ENCODE results near the gene AP3B2. TPM values are rescaled to one million over a fixed set of nuclear protein-coding genes. Genes with fewer than 3 reads are reported as not detected.

The AP3B2 gene
- polyA plus RNA-seq, 1 donor (not counting 4 experiments of a cell fraction or from before 2014, with no cell fraction given): 0.25 TPM

- TF ChIP-seq EZH2 (IDR thresholded peaks at IDR 0.05; ENCODE audit: low read length) (no peak), CTCF (optimal IDR thresholded peaks at IDR 0.05 in 1 of 3, IDR thresholded peaks at IDR 0.05 in 1 of 3, conservative IDR thresholded peaks at IDR 0.05 in 1 of 3; ENCODE audit: extremely low read depth in 1 of 3, insufficient read depth in 2 of 3, low read length in 3 of 3) (no peak)
- no peak for FAIRE-seq
- no peaks in the 10 kb centered on the region for H3K9me3 ChIP-seq (ENCODE audit: control insufficient read depth, low read depth, low read length)
- no peak for DNase-seq (ENCODE audit: low read depth, low spot score)
- H3K9me1 ChIP-seq (ENCODE audit: control insufficient read depth, extremely low read depth, insufficient read depth, low read length): no peaks in the 10 kb centered on the region
- H3K27ac ChIP-seq (ENCODE audit: control insufficient read depth, insufficient read depth, low read length): peak overlapping the region; percentile 68
- dilution Hi-C loops (cut with MboI; ENCODE audit: extremely low pct_ligation_motif_present, low sequenced_read_pairs): no loop called here
- no peaks in the 10 kb centered on the region for H4K20me1 ChIP-seq (ENCODE audit: control insufficient read depth, extremely low read depth, insufficient read depth, low read length)
- H3K79me2 ChIP-seq (ENCODE audit: control insufficient read depth, insufficient read depth, low read length): no peaks in the 10 kb centered on the region
- H3K4me3 ChIP-seq (ENCODE audit: control insufficient read depth in 2 of 3, extremely low read depth in 1 of 3, insufficient read depth in 2 of 3, low read depth in 1 of 3, low read length in 3 of 3): no peak overlapping the region
- H3K4me1 ChIP-seq (ENCODE audit: control insufficient read depth, extremely low read depth, insufficient read depth, low read length): peaks cover 37% of the 10 kb centered on the region
- peak overlapping the region; percentile 8 for H3K4me2 ChIP-seq (ENCODE audit: control insufficient read depth, extremely low read depth, insufficient read depth, low read depth, low read length)
- no peak overlapping the region for H3K9ac ChIP-seq (ENCODE audit: control insufficient read depth, extremely low read depth, insufficient read depth, low read length)
- H3K36me3 ChIP-seq (ENCODE audit: control insufficient read depth in 2 of 2, extremely low read depth in 1 of 2, insufficient read depth in 2 of 2, low read length in 2 of 2): no peaks in the 10 kb centered on the region
- no peak overlapping the region for H2AFZ ChIP-seq (ENCODE audit: control insufficient read depth, low read length)
- H3K27me3 ChIP-seq (ENCODE audit: control insufficient read depth, extremely low read depth, insufficient read depth, low read length): no peaks in the 10 kb centered on the region
These were observed 28.3 kb upstream of the AP3B2 start for GRCh38 chr15:82737975-82738374.

GRCh38 chr15:82731527-82731926 lies 21.9 kb upstream of the AP3B2 start:
- dilution Hi-C loops (cut with MboI; ENCODE audit: extremely low pct_ligation_motif_present, low sequenced_read_pairs): no loop called here
- Histone ChIP-seq H3K36me3 (ENCODE audit: control insufficient read depth in 2 of 2, extremely low read depth in 1 of 2, insufficient read depth in 2 of 2, low read length in 2 of 2) (peaks cover 0 to 2% of the 10 kb centered on the region in 2 experiments), H3K27me3 (ENCODE audit: control insufficient read depth, extremely low read depth, insufficient read depth, low read length) (no peaks in the 10 kb centered on the region), H3K9ac (ENCODE audit: control insufficient read depth, extremely low read depth, insufficient read depth, low read length) (no peak overlapping the region), H3K27ac (ENCODE audit: control insufficient read depth, insufficient read depth, low read length) (no peak overlapping the region), H3K9me1 (ENCODE audit: control insufficient read depth, extremely low read depth, insufficient read depth, low read length) (no peaks in the 10 kb centered on the region), H4K20me1 (ENCODE audit: control insufficient read depth, extremely low read depth, insufficient read depth, low read length) (no peaks in the 10 kb centered on the region), H3K4me2 (ENCODE audit: control insufficient read depth, extremely low read depth, insufficient read depth, low read depth, low read length) (no peak overlapping the region), H3K79me2 (ENCODE audit: control insufficient read depth, insufficient read depth, low read length) (no peaks in the 10 kb centered on the region), H3K4me1 (ENCODE audit: control insufficient read depth, extremely low read depth, insufficient read depth, low read length) (no peaks in the 10 kb centered on the region), H3K4me3 (ENCODE audit: control insufficient read depth in 2 of 3, extremely low read depth in 1 of 3, insufficient read depth in 2 of 3, low read depth in 1 of 3, low read length in 3 of 3) (no peak overlapping the region), H3K9me3 (ENCODE audit: control insufficient read depth, low read depth, low read length) (no peaks in the 10 kb centered on the region), H2AFZ (ENCODE audit: control insufficient read depth, low read length) (no peak overlapping the region)
- FAIRE-seq: no peak
- no peak for DNase-seq (ENCODE audit: low read depth, low spot score)
- TF ChIP-seq EZH2 (IDR thresholded peaks at IDR 0.05; ENCODE audit: low read length) (no peak), CTCF (optimal IDR thresholded peaks at IDR 0.05 in 1 of 3, IDR thresholded peaks at IDR 0.05 in 1 of 3, conservative IDR thresholded peaks at IDR 0.05 in 1 of 3; ENCODE audit: extremely low read depth in 1 of 3, insufficient read depth in 2 of 3, low read length in 3 of 3) (no peak)
